Calu3 (cell line): ENCODE measurements around the gene AACS. TPM values are rescaled to one million over a fixed set of nuclear protein-coding genes. Genes with fewer than 3 reads are reported as not detected.

Experiments
- BruUV-seq: library from RNA; stranded (reverse); fragments of 400-500 nt; replicated peaks from 2 replicates; lab custom pipeline; 2021; lab: Mats Ljungman, UMichigan
- CTCF ChIA-PET: fragments of 300-600 bp; sonication (Branson Sonifier 250); formaldehyde crosslinking; loops from one replicate; lab custom pipeline; 2022; ENCODE audit warnings: antibody characterized with exemption; lab: Charles Lee
- DNase-seq: peaks from one replicate; pipeline ENCODE4 v3.0.0; 2022
- H3K27ac Mint-ChIP-seq: one replicate; pipeline ENCODE4 v1.8.0; 2022; ENCODE audit warnings: mixed read lengths; ENCODE audit not compliant: unreplicated experiment
- H3K27me3 Mint-ChIP-seq: one replicate; pipeline ENCODE4 v1.8.0; 2022; ENCODE audit warnings: mixed read lengths; ENCODE audit not compliant: unreplicated experiment
- H3K36me3 Mint-ChIP-seq: one replicate; pipeline ENCODE4 v1.8.0; 2022; ENCODE audit warnings: mild to moderate bottlenecking, moderate library complexity, mixed read lengths; ENCODE audit not compliant: insufficient read depth, unreplicated experiment
- H3K4me1 Mint-ChIP-seq: one replicate; pipeline ENCODE4 v1.8.0; 2022; ENCODE audit warnings: mild to moderate bottlenecking, low read depth, mixed read lengths; ENCODE audit not compliant: unreplicated experiment
- H3K4me3 Mint-ChIP-seq: one replicate; pipeline ENCODE4 v1.8.0; 2022; ENCODE audit warnings: mild to moderate bottlenecking, low read depth, moderate library complexity, mixed read lengths; ENCODE audit not compliant: unreplicated experiment
- H3K9me3 Mint-ChIP-seq: one replicate; pipeline ENCODE4 v1.8.0; 2022; ENCODE audit warnings: low read depth, mixed read lengths; ENCODE audit not compliant: unreplicated experiment
- intact Hi-C: fragments of 100-400 bp; cut with micrococcal nuclease; formaldehyde crosslinking; loops from one replicate; pipeline ENCODE4 v1.10.0; 2022; ENCODE audit not compliant: unreplicated experiment
- total RNA-seq: library from RNA; stranded (reverse); gene quantifications from 2 replicates; pipeline ENCODE4 v1.2.3, GENCODE V29; 2022
- TF ChIP-seq, protein P1 (sequence below): fragments of 200-600 bp; IDR thresholded peaks from one replicate; pipeline ENCODE4 v1.8.0; 2022; ENCODE audit warnings: antibody characterized with exemption; ENCODE audit not compliant: unreplicated experiment

AACS gene
- total RNA-seq, 1 experiment from 2014 or later = 39.2 TPM

DNA sequence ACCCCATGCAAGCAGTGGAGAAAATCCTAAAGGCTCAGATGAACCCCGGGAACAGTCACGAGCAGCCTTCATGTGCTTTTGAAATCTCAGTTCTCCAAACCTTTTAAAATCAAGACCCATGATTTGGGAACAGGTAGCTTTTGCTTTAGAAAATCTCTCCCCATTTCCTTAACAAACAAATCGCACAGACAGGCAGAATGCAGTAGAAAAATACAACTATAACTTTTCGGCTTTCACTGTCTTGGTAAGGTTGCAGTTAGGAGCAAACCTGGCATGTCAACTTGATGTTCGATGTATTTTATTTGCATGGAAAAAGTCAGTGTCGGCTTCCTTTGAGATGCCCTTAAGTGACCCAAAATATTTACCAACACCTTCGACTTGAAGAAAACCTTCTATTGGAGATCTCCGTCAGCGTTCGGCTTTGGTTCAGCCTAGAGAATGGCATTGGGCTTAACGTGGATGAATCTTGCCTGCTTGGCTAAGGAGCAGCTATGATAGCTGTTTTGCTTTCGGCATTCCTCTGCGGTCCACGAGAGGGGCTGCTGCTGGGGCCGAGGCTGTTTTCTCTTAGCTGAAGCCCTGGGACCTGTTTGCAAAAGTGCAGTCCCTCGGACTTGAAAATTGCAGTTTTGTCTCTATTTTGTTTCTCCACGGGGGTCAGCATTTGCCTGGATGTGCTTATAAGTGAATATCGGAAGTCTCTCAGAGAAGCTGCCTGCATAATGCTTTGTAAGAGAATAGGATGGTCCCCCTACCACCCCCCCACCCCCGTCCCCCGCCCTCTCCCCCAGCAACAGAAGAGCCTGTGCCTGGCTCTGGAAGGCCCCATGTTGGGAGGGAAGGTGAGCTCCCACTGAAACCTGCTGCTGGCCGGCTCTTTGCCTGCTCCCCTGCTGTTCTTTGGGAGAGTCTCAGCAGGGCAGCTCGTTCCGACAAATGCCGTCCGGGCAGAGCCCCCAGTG lies 122.8 kb downstream of the AACS start:
- BruUV-seq = no TSS peak
- H3K4me3 Mint-ChIP-seq = peak overlapping the region; percentile 66
- intact Hi-C loops = loop anchor here (2.0 to 10.0 kb wide), 2 partner anchors 95 to 867 kb away; no protein-coding TSS in a partner anchor
- DNase-seq = no peak
- H3K27me3 Mint-ChIP-seq = peaks cover 85% of the 10 kb centered on the region
- CTCF ChIA-PET = interaction anchor here (0.6 kb wide), 1 partner anchor 34 kb away, joined by 3 read pairs; no protein-coding TSS in a partner anchor
- H3K9me3 Mint-ChIP-seq = no peaks in the 10 kb centered on the region
- H3K4me1 Mint-ChIP-seq = peaks cover 16% of the 10 kb centered on the region
- TF ChIP-seq, protein P1, sequence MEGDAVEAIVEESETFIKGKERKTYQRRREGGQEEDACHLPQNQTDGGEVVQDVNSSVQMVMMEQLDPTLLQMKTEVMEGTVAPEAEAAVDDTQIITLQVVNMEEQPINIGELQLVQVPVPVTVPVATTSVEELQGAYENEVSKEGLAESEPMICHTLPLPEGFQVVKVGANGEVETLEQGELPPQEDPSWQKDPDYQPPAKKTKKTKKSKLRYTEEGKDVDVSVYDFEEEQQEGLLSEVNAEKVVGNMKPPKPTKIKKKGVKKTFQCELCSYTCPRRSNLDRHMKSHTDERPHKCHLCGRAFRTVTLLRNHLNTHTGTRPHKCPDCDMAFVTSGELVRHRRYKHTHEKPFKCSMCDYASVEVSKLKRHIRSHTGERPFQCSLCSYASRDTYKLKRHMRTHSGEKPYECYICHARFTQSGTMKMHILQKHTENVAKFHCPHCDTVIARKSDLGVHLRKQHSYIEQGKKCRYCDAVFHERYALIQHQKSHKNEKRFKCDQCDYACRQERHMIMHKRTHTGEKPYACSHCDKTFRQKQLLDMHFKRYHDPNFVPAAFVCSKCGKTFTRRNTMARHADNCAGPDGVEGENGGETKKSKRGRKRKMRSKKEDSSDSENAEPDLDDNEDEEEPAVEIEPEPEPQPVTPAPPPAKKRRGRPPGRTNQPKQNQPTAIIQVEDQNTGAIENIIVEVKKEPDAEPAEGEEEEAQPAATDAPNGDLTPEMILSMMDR = no peak
- H3K36me3 Mint-ChIP-seq = peaks cover 8% of the 10 kb centered on the region
- H3K27ac Mint-ChIP-seq = no peak overlapping the region

DNA sequence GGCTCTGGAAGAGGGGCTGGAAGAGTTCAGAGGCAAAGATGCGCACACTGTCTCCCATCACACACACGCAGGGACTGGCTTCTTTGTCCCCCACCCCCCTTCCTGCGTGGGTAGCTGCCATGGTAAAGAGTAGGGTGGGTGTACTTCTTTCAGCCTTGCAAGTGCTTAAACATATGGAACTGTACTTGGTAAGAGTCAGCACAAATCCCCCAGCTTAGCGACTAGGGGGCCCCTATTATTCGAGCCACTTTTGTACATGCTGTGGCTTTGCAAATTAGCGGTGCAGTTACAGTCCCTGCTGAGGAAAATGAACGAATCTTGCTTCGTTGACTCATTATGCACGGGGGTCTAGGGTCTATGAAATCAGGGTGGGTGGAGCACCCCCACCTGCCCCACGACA lies 123.8 kb downstream of the AACS start:
- CTCF ChIA-PET = interaction anchor here (0.6 kb wide), 1 partner anchor 33 kb away, joined by 3 read pairs; no protein-coding TSS in a partner anchor
- no TSS peak for BruUV-seq

DNA sequence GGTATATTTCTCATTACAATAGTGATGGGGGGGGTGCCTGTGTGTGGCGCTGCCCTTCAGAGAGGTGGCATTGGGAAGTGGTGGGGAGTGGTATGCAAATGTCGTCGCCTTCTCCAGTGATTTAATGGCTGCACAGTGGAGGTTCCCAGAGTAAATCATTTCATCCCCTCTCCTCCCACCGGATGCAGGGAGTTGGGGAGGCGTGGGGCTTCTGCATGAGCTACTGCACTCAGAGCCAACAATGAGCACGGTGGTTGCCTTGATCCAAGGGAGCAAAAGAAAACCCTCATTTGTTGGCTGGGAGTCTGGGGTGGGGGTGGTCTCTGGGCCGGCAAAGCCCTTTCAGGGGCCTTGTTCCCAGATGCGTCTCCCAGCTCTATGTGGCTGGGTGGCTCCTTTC lies 124.3 kb downstream of the AACS start:
- Mint-ChIP-seq H3K4me3 (no peak overlapping the region), H3K9me3 (no peaks in the 10 kb centered on the region), H3K27ac (no peak overlapping the region), H3K36me3 (peaks cover 14% of the 10 kb centered on the region), H3K27me3 (peaks cover 89% of the 10 kb centered on the region), H3K4me1 (peaks cover 15% of the 10 kb centered on the region)
- intact Hi-C loops = loop anchor here (10.0 kb wide), 1 partner anchor 865 kb away; no protein-coding TSS in a partner anchor
- CTCF ChIA-PET = no interaction called here
- TF ChIP-seq, protein P1 = no peak
- DNase-seq = no peak
- no TSS peak for BruUV-seq

More for the DNA sequence above, 123.8 kb downstream of the AACS start:
- H3K4me3 Mint-ChIP-seq = no peak overlapping the region
- peaks cover 89% of the 10 kb centered on the region for H3K27me3 Mint-ChIP-seq
- TF ChIP-seq, protein P1 = no peak
- DNase-seq = no peak
- no peaks in the 10 kb centered on the region for H3K9me3 Mint-ChIP-seq
- intact Hi-C loops = loop anchor here (10.0 kb wide), 1 partner anchor 866 kb away; no protein-coding TSS in a partner anchor
- H3K4me1 Mint-ChIP-seq = peaks cover 16% of the 10 kb centered on the region
- peaks cover 10% of the 10 kb centered on the region for H3K36me3 Mint-ChIP-seq
- H3K27ac Mint-ChIP-seq = no peak overlapping the region

DNA sequence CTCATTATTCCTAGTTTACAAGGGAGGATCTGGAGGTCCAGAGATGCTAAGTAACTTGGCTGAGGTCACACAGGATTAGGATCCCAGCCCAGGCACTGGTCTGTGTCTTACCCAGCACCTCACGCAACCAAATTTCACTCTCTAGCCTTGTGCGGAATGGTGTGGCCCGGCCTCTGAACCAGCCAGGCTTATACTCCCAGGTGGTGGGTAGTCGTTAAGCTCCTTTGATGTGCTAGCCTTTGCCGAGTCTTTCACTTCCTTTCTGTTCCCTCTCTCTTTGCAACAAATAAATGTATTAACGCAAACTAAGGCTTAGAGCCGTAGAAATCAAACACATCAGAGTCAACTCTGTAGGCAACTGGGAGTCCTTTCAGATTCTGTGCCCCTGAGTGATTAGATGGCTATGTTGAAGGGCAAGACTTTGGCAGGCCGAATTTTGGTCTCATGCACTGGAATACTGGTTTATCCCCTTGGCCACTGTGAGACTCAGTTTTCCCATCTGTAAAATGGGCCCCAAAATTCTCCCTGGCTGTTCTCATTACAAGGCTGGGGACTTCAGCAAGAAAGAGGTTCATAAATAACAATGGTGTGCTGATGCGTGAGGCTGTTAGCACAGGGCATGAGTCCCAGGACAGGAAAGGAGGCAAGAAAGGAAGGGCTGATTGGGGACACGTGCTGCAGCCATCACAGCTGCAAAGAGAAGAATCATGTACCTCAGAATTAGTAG lies 126.3 kb downstream of the AACS start:
- H3K27ac Mint-ChIP-seq = no peak overlapping the region
- CTCF ChIA-PET = no interaction called here
- TF ChIP-seq, protein P1 = no peak
- no peak for DNase-seq
- no peak overlapping the region for H3K4me3 Mint-ChIP-seq
- H3K4me1 Mint-ChIP-seq = peaks cover 13% of the 10 kb centered on the region
- intact Hi-C loops = no loop called here
- H3K27me3 Mint-ChIP-seq = peaks cover 95% of the 10 kb centered on the region
- no TSS peak for BruUV-seq
- peaks cover 9% of the 10 kb centered on the region for H3K36me3 Mint-ChIP-seq
- no peaks in the 10 kb centered on the region for H3K9me3 Mint-ChIP-seq
